A549 (cell line): Measurements from ENCODE around the gene TMEM217.

ENCODE experiments used
- EP300 ChIP-seq, 2 experiments: fragments of >200 bp; sonication (Bioruptor Twin); formaldehyde crosslinking; IDR thresholded peaks; 2 replicates in 1 of 2; 3 replicates in 1 of 2; pipeline ENCODE4 v1.6.1; 2016 to 2017
- HOXA7 ChIP-seq: fragments of 250-450 bp; sonication (Bioruptor Pico); IDR thresholded peaks from 2 replicates; pipeline ENCODE4 v1.5.0; 2020; ENCODE audit warnings: mild to moderate bottlenecking, moderate library complexity
- MAFK ChIP-seq: fragments of 450-650 bp; IDR thresholded peaks from 2 replicates; pipeline ENCODE4 v1.6.1; 2014; ENCODE audit not compliant: partially characterized antibody
- RAD21 ChIP-seq, 2 experiments: fragments of >200 bp in 1 of 2; sonication (Bioruptor Twin) in 1 of 2; formaldehyde crosslinking in 1 of 2; IDR thresholded peaks in 1 of 2; conservative IDR thresholded peaks in 1 of 2; 2 replicates in 1 of 2; 3 replicates in 1 of 2; pipeline ENCODE4 v1.6.1; 2012 to 2018; ENCODE audit warnings: inconsistent platforms in 1 of 2
- RARB ChIP-seq: fragments of 250-450 bp; sonication (Bioruptor Pico); IDR thresholded peaks from 2 replicates; pipeline ENCODE4 v1.8.0; 2021; ENCODE audit warnings: mild to moderate bottlenecking, moderate library complexity
- TF ChIP-seq, protein P1 (sequence below): fragments of >200 bp; sonication (Bioruptor Twin); formaldehyde crosslinking; IDR thresholded peaks from 3 replicates; pipeline ENCODE4 v1.5.1; 2016

- TF ChIP-seq MAFK, result no peak
- no peak for TF ChIP-seq RAD21 (conservative IDR thresholded peaks at IDR 0.05 in 1 of 2, IDR thresholded peaks at IDR 0.05 in 1 of 2)
- no peak for TF ChIP-seq HOXA7 (CRISPR knock-in tag)
- TF ChIP-seq, protein P1, sequence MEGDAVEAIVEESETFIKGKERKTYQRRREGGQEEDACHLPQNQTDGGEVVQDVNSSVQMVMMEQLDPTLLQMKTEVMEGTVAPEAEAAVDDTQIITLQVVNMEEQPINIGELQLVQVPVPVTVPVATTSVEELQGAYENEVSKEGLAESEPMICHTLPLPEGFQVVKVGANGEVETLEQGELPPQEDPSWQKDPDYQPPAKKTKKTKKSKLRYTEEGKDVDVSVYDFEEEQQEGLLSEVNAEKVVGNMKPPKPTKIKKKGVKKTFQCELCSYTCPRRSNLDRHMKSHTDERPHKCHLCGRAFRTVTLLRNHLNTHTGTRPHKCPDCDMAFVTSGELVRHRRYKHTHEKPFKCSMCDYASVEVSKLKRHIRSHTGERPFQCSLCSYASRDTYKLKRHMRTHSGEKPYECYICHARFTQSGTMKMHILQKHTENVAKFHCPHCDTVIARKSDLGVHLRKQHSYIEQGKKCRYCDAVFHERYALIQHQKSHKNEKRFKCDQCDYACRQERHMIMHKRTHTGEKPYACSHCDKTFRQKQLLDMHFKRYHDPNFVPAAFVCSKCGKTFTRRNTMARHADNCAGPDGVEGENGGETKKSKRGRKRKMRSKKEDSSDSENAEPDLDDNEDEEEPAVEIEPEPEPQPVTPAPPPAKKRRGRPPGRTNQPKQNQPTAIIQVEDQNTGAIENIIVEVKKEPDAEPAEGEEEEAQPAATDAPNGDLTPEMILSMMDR, result no peak
- no peak for TF ChIP-seq RARB
- no peak for TF ChIP-seq EP300 (IDR thresholded peaks at IDR 0.05)
These were observed 4.4 kb downstream of the TMEM217 start for GRCh38 chr6:37253486-37254007.
